HepG2 (cell line): Measurements from ENCODE around the gene SYMPK. TPM values are rescaled to one million over a fixed set of nuclear protein-coding genes. Genes with fewer than 3 reads are reported as not detected.

Experiments used
- ATAC-seq: fragments of 200-7000 bp; cut with Tn5 transposase; 3 replicates; pipeline ENCODE4 v1.9.1; 2020; ENCODE audit warnings: mild to moderate bottlenecking, moderate library complexity
- BruUV-seq: library from RNA; stranded (reverse); fragments of 400-500 nt; replicated peaks from 2 replicates; lab custom pipeline; 2021; lab: Mats Ljungman, UMichigan
- CTCF ChIA-PET: fragments of 300-600 bp; formaldehyde crosslinking; extraction: SDS; loops from one replicate; lab custom pipeline; 2021; ENCODE audit warnings: low total read pairs, inconsistent platforms, low intra/inter-chr PET ratio; lab: Yijun Ruan, JAX
- POLR2A ChIA-PET: fragments of 350-600 bp; sonication (Branson Sonifier 250); formaldehyde crosslinking; loops from one replicate; lab custom pipeline; 2020; ENCODE audit warnings: antibody characterized with exemption, inconsistent platforms; lab: Yijun Ruan, JAX
- DNase-seq: peaks from one replicate; pipeline ENCODE4 v3.0.0-alpha.2; 2015; ENCODE audit warnings: low spot score
- FAIRE-seq: peaks from 3 replicates; lab custom pipeline; 2011; peaks lifted over from hg19 to GRCh38; lab: Jason Lieb, UNC
- H2AFZ ChIP-seq: one replicate; pipeline ENCODE4 v1.6.1; 2011; ENCODE audit warnings: low read length, inconsistent platforms
- H3K27ac ChIP-seq: fragments of 300-600 bp; 3 replicates; pipeline ENCODE4 v1.8.0; 2011; ENCODE audit warnings: mixed run types, mild to moderate bottlenecking, mixed read lengths, low read length, inconsistent platforms; ENCODE audit not compliant: insufficient read depth; ENCODE audit errors: extremely low read length
- H3K27me3 ChIP-seq, 2 experiments: fragments of 200-600 bp in 1 of 2; 2 replicates in 1 of 2; 3 replicates in 1 of 2; pipeline versions ENCODE4 v1.6.0 to v1.8.0; 2011; ENCODE audit warnings: low read length in 2 of 2, mild to moderate bottlenecking in 2 of 2, moderate library complexity in 2 of 2, inconsistent platforms in 1 of 2; ENCODE audit not compliant: insufficient read depth in 2 of 2, control insufficient read depth in 1 of 2
- H3K36me3 ChIP-seq, 2 experiments: fragments of 200-600 bp in 1 of 2; replicated peaks in 1 of 2; 2 replicates in 1 of 2; 3 replicates in 1 of 2; pipeline versions ENCODE4 v1.5.1 to v1.8.0; 2011; ENCODE audit warnings: low read length in 2 of 2, inconsistent platforms in 1 of 2; ENCODE audit not compliant: insufficient read depth in 2 of 2, control insufficient read depth in 1 of 2
- H3K4me1 ChIP-seq: 2 replicates; pipeline ENCODE4 v1.5.1; 2012; ENCODE audit warnings: low read length, inconsistent platforms; ENCODE audit not compliant: insufficient read depth
- H3K4me2 ChIP-seq: 2 replicates; pipeline ENCODE4 v1.6.0; 2011; ENCODE audit warnings: low read depth, low read length, inconsistent platforms
- H3K4me3 ChIP-seq, 3 experiments: fragments of 200-600 bp in 1 of 3; sonication (generic), shearing (Covaris generic) in 1 of 3; replicated peaks in 1 of 3; 2 replicates each; pipeline ENCODE4 v1.5.1; 2011 to 2016; ENCODE audit warnings: low read length in 3 of 3, inconsistent platforms in 2 of 3, low read depth in 2 of 3, mild to moderate bottlenecking in 2 of 3, control low read depth in 1 of 3, mixed read lengths in 1 of 3; ENCODE audit not compliant: insufficient read depth in 1 of 3
- H3K79me2 ChIP-seq: one replicate; pipeline ENCODE4 v1.6.1; 2011; ENCODE audit warnings: low read length, inconsistent platforms; ENCODE audit not compliant: insufficient read depth
- H3K9ac ChIP-seq: 2 replicates; pipeline ENCODE4 v1.6.0; 2011; ENCODE audit warnings: mild to moderate bottlenecking, low read depth, low read length, inconsistent platforms; ENCODE audit not compliant: insufficient read depth
- H3K9me3 ChIP-seq: 2 replicates; pipeline ENCODE4 v1.5.1; 2012; ENCODE audit warnings: mild to moderate bottlenecking, low read length
- H4K20me1 ChIP-seq: 2 replicates; pipeline ENCODE4 v1.6.0; 2011; ENCODE audit warnings: inconsistent platforms, mild to moderate bottlenecking, low read length, moderate library complexity; ENCODE audit not compliant: insufficient read depth
- NCOA5 ChIP-seq: sonication (generic); formaldehyde crosslinking; IDR thresholded peaks from 2 replicates; pipeline ENCODE4 v1.4.0; 2020; ENCODE audit warnings: missing genetic modification reagents
- RCOR2 ChIP-seq: IDR thresholded peaks from 2 replicates; pipeline ENCODE4 v1.6.1; 2016; ENCODE audit warnings: missing biosample characterization, missing genetic modification reagents
- THYN1 ChIP-seq: sonication (generic); formaldehyde crosslinking; IDR thresholded peaks from 2 replicates; pipeline ENCODE4 v1.8.1; 2023; ENCODE audit warnings: low read depth, mild to moderate bottlenecking, moderate library complexity, missing genetic modification reagents, borderline replicate concordance
- ZNF556 ChIP-seq: sonication (generic); formaldehyde crosslinking; IDR thresholded peaks from 2 replicates; pipeline ENCODE4 v1.4.0; 2020; ENCODE audit warnings: mild to moderate bottlenecking, missing genetic modification reagents, borderline replicate concordance
- ZNF713 ChIP-seq: sonication (generic); formaldehyde crosslinking; IDR thresholded peaks from 2 replicates; pipeline ENCODE4 v1.4.0; 2020; ENCODE audit warnings: mild to moderate bottlenecking, missing genetic modification reagents
- ZNF772 ChIP-seq: sonication (generic); formaldehyde crosslinking; IDR thresholded peaks from 2 replicates; pipeline ENCODE4 v1.5.0; 2020; ENCODE audit warnings: mild to moderate bottlenecking, missing genetic modification reagents
- ZNF777 ChIP-seq: sonication (generic); formaldehyde crosslinking; IDR thresholded peaks from 2 replicates; pipeline ENCODE4 v1.4.0; 2020; ENCODE audit warnings: missing genetic modification reagents
- WGBS: methylation state at CpG from one replicate; pipeline ENCODE4 v1.1.6; 2017; ENCODE audit warnings: low lambda C conversion rate; 5-methylcytosine and 5-hydroxymethylcytosine counted together
- in situ Hi-C: cut with HindIII; loops from 2 replicates; pipeline ENCODE4 v1.10.0; 2017; ENCODE audit warnings: low pct_unique_long_range_greater_than_20kb; ENCODE audit not compliant: extremely low pct_ligation_motif_present
- intact Hi-C: fragments of 100-400 bp; cut with micrococcal nuclease; formaldehyde crosslinking; loops from one replicate; pipeline ENCODE4 v1.10.0; 2022; ENCODE audit not compliant: unreplicated experiment
- polyA plus RNA-seq, 8 experiments: library from polyadenylated mRNA; depleted of rRNA in 3 of 8; stranded (reverse) in 7 of 8; unstranded in 1 of 8; fragments of >200 nt; fragmentation: Illumina TruSeq in 4 of 8; extraction: Trizol in 4 of 8; gene quantifications; 2 replicates each; pipeline versions ENCODE4 v1.2.1 to v1.2.3, GENCODE V29; 2011 to 2016; ENCODE audit warnings: low read depth in 4 of 8, missing spikeins in 1 of 8, mixed read lengths in 1 of 8; ENCODE audit not compliant: insufficient read depth in 1 of 8
- total RNA-seq, 5 experiments: library from RNA; depleted of rRNA; stranded (reverse); fragments of >200 nt; fragmentation: Illumina TruSeq; extraction: Trizol; gene quantifications; 2 replicates each; pipeline ENCODE4 v1.2.3, GENCODE V29; 2016; ENCODE audit warnings: low read depth in 1 of 5
- TF ChIP-seq, protein P1 (sequence below): IDR thresholded peaks from 2 replicates; pipeline ENCODE4 v1.6.1; 2016; ENCODE audit warnings: low read depth, missing genetic modification reagents, missing compliant biosample characterization
- TF ChIP-seq, protein P2 (sequence below): sonication (generic); formaldehyde crosslinking; IDR thresholded peaks from 2 replicates; pipeline ENCODE4 v1.4.0; 2020; ENCODE audit warnings: mild to moderate bottlenecking, low read depth, missing genetic modification reagents

SYMPK gene
- total and polyA plus RNA-seq, 2 of the 13 experiments (the other 11 are each of a cell fraction or from before 2014, with no cell fraction given) = 21.9 to 55.7 TPM

GRCh38 chr19:45794627-45795026 lies 68.3 kb downstream of the SYMPK start:
- in situ Hi-C loops = no loop called here
- Histone ChIP-seq H3K27ac (no peak overlapping the region), H3K4me1 (peaks cover 29% of the 10 kb centered on the region), H3K9me3 (no peaks in the 10 kb centered on the region), H3K36me3 (peaks cover 4 to 5% of the 10 kb centered on the region in 2 experiments; a peak in 2 of 5 replicates), H4K20me1 (no peaks in the 10 kb centered on the region), H3K27me3 (peaks cover 0 to 9% of the 10 kb centered on the region in 2 experiments; a peak in 1 of 5 replicates), H3K4me3 (no peak overlapping the region), H3K4me2 (no peak overlapping the region), H2AFZ (no peak overlapping the region), H3K9ac (no peak overlapping the region), H3K79me2 (peaks cover 14% of the 10 kb centered on the region)
- no peak for DNase-seq
- no peak for FAIRE-seq
- CTCF ChIA-PET = no interaction called here
- 30% methylated on average over 2 of the region's 2 CpGs for WGBS
- no TSS peak for BruUV-seq
- TF ChIP-seq ZNF777 (CRISPR knock-in tag) (no peak), RCOR2 (CRISPR knock-in tag) (no peak), ZNF713 (CRISPR knock-in tag) (no peak), ZNF556 (CRISPR knock-in tag) (no peak), ZNF772 (CRISPR knock-in tag) (no peak)
- ATAC-seq = no peak
- POLR2A ChIA-PET = no interaction called here
- intact Hi-C loops = no loop called here

GRCh38 chr19:45793876-45794275 lies 69.1 kb downstream of the SYMPK start:
- H3K4me3 ChIP-seq = no peak overlapping the region
- H3K27ac ChIP-seq = no peak overlapping the region
- ChIA-PET POLR2A (interaction anchor here (1.2 kb wide), 1 partner anchor 20 kb away, joined by 3 read pairs; no protein-coding TSS in a partner anchor), CTCF (no interaction called here)
- DNase-seq = no peak
- peaks cover 14% of the 10 kb centered on the region for H3K79me2 ChIP-seq
- no peak for ATAC-seq
- peaks cover 22% of the 10 kb centered on the region for H3K4me1 ChIP-seq
- peaks cover 9 to 11% of the 10 kb centered on the region in 2 experiments for H3K36me3 ChIP-seq
- in situ Hi-C loops = no loop called here
- H3K9ac ChIP-seq = no peak overlapping the region
- no peak for FAIRE-seq
- TF ChIP-seq, protein P1, sequence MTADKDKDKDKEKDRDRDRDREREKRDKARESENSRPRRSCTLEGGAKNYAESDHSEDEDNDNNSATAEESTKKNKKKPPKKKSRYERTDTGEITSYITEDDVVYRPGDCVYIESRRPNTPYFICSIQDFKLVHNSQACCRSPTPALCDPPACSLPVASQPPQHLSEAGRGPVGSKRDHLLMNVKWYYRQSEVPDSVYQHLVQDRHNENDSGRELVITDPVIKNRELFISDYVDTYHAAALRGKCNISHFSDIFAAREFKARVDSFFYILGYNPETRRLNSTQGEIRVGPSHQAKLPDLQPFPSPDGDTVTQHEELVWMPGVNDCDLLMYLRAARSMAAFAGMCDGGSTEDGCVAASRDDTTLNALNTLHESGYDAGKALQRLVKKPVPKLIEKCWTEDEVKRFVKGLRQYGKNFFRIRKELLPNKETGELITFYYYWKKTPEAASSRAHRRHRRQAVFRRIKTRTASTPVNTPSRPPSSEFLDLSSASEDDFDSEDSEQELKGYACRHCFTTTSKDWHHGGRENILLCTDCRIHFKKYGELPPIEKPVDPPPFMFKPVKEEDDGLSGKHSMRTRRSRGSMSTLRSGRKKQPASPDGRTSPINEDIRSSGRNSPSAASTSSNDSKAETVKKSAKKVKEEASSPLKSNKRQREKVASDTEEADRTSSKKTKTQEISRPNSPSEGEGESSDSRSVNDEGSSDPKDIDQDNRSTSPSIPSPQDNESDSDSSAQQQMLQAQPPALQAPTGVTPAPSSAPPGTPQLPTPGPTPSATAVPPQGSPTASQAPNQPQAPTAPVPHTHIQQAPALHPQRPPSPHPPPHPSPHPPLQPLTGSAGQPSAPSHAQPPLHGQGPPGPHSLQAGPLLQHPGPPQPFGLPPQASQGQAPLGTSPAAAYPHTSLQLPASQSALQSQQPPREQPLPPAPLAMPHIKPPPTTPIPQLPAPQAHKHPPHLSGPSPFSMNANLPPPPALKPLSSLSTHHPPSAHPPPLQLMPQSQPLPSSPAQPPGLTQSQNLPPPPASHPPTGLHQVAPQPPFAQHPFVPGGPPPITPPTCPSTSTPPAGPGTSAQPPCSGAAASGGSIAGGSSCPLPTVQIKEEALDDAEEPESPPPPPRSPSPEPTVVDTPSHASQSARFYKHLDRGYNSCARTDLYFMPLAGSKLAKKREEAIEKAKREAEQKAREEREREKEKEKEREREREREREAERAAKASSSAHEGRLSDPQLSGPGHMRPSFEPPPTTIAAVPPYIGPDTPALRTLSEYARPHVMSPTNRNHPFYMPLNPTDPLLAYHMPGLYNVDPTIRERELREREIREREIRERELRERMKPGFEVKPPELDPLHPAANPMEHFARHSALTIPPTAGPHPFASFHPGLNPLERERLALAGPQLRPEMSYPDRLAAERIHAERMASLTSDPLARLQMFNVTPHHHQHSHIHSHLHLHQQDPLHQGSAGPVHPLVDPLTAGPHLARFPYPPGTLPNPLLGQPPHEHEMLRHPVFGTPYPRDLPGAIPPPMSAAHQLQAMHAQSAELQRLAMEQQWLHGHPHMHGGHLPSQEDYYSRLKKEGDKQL (CRISPR knock-in tag) = no peak
- TF ChIP-seq, protein P2, sequence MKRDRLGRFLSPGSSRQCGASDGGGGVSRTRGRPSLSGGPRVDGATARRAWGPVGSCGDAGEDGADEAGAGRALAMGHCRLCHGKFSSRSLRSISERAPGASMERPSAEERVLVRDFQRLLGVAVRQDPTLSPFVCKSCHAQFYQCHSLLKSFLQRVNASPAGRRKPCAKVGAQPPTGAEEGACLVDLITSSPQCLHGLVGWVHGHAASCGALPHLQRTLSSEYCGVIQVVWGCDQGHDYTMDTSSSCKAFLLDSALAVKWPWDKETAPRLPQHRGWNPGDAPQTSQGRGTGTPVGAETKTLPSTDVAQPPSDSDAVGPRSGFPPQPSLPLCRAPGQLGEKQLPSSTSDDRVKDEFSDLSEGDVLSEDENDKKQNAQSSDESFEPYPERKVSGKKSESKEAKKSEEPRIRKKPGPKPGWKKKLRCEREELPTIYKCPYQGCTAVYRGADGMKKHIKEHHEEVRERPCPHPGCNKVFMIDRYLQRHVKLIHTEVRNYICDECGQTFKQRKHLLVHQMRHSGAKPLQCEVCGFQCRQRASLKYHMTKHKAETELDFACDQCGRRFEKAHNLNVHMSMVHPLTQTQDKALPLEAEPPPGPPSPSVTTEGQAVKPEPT (CRISPR knock-in tag) = no peak
- no peak for TF ChIP-seq THYN1 (CRISPR knock-in tag)
- TF ChIP-seq NCOA5 (CRISPR knock-in tag) = no peak
- no peaks in the 10 kb centered on the region for H3K9me3 ChIP-seq
- BruUV-seq = no TSS peak
- intact Hi-C loops = no loop called here
- H2AFZ ChIP-seq = no peak overlapping the region
- 43% methylated on average over 6 of the region's 6 CpGs for WGBS
- H3K27me3 ChIP-seq = peaks cover 0 to 9% of the 10 kb centered on the region in 2 experiments; a peak in 1 of 5 replicates
- no peak overlapping the region for H3K4me2 ChIP-seq
- no peaks in the 10 kb centered on the region for H4K20me1 ChIP-seq
